ENCODE data around the gene APC2. TPM values are rescaled to one million over a fixed set of nuclear protein-coding genes. Genes with fewer than 3 reads are reported as not detected.

The APC2 gene
- polyA plus RNA-seq, 1 donor (not counting 4 experiments of a cell fraction or from before 2014, with no cell fraction given): 0.01 TPM

- peaks cover 12% of the 10 kb centered on the region for H3K4me1 ChIP-seq (ENCODE audit: control insufficient read depth, extremely low read depth, insufficient read depth, low read length)
- peaks cover 40% of the 10 kb centered on the region for H3K79me2 ChIP-seq (ENCODE audit: control insufficient read depth, insufficient read depth, low read length)
- H3K36me3 ChIP-seq (ENCODE audit: control insufficient read depth in 2 of 2, extremely low read depth in 1 of 2, insufficient read depth in 2 of 2, low read length in 2 of 2): peaks cover 41 to 42% of the 10 kb centered on the region in 2 experiments
- H3K4me3 ChIP-seq (ENCODE audit: control insufficient read depth in 2 of 3, extremely low read depth in 1 of 3, insufficient read depth in 2 of 3, low read depth in 1 of 3, low read length in 3 of 3): peak overlapping the region in 1 of 3 experiments; percentile 96
- TF ChIP-seq, protein P1, sequence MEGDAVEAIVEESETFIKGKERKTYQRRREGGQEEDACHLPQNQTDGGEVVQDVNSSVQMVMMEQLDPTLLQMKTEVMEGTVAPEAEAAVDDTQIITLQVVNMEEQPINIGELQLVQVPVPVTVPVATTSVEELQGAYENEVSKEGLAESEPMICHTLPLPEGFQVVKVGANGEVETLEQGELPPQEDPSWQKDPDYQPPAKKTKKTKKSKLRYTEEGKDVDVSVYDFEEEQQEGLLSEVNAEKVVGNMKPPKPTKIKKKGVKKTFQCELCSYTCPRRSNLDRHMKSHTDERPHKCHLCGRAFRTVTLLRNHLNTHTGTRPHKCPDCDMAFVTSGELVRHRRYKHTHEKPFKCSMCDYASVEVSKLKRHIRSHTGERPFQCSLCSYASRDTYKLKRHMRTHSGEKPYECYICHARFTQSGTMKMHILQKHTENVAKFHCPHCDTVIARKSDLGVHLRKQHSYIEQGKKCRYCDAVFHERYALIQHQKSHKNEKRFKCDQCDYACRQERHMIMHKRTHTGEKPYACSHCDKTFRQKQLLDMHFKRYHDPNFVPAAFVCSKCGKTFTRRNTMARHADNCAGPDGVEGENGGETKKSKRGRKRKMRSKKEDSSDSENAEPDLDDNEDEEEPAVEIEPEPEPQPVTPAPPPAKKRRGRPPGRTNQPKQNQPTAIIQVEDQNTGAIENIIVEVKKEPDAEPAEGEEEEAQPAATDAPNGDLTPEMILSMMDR (optimal IDR thresholded peaks at IDR 0.05 in 1 of 3, IDR thresholded peaks at IDR 0.05 in 1 of 3, conservative IDR thresholded peaks at IDR 0.05 in 1 of 3; ENCODE audit: extremely low read depth in 1 of 3, insufficient read depth in 2 of 3, low read length in 3 of 3): no peak
- no peak for TF ChIP-seq EZH2 (IDR thresholded peaks at IDR 0.05; ENCODE audit: low read length)
- FAIRE-seq (no peak), DNase-seq (ENCODE audit: low read depth, low spot score) (no peak)
- no peaks in the 10 kb centered on the region for H3K9me3 ChIP-seq (ENCODE audit: control insufficient read depth, low read depth, low read length)
- H3K9ac ChIP-seq (ENCODE audit: control insufficient read depth, extremely low read depth, insufficient read depth, low read length): no peak overlapping the region
- H4K20me1 ChIP-seq (ENCODE audit: control insufficient read depth, extremely low read depth, insufficient read depth, low read length): peaks cover 22% of the 10 kb centered on the region
- dilution Hi-C loops (cut with MboI; ENCODE audit: extremely low pct_ligation_motif_present, low sequenced_read_pairs): no loop called here
- peak overlapping the region; percentile 14 for H3K4me2 ChIP-seq (ENCODE audit: control insufficient read depth, extremely low read depth, insufficient read depth, low read depth, low read length)
- H3K27ac ChIP-seq (ENCODE audit: control insufficient read depth, insufficient read depth, low read length): no peak overlapping the region
- H3K9me1 ChIP-seq (ENCODE audit: control insufficient read depth, extremely low read depth, insufficient read depth, low read length): no peaks in the 10 kb centered on the region
- no peak overlapping the region for H2AFZ ChIP-seq (ENCODE audit: control insufficient read depth, low read length)
- no peaks in the 10 kb centered on the region for H3K27me3 ChIP-seq (ENCODE audit: control insufficient read depth, extremely low read depth, insufficient read depth, low read length)
Observed at GRCh38 chr19:1437609-1438008, 12.3 kb upstream of the APC2 start.

DNA sequence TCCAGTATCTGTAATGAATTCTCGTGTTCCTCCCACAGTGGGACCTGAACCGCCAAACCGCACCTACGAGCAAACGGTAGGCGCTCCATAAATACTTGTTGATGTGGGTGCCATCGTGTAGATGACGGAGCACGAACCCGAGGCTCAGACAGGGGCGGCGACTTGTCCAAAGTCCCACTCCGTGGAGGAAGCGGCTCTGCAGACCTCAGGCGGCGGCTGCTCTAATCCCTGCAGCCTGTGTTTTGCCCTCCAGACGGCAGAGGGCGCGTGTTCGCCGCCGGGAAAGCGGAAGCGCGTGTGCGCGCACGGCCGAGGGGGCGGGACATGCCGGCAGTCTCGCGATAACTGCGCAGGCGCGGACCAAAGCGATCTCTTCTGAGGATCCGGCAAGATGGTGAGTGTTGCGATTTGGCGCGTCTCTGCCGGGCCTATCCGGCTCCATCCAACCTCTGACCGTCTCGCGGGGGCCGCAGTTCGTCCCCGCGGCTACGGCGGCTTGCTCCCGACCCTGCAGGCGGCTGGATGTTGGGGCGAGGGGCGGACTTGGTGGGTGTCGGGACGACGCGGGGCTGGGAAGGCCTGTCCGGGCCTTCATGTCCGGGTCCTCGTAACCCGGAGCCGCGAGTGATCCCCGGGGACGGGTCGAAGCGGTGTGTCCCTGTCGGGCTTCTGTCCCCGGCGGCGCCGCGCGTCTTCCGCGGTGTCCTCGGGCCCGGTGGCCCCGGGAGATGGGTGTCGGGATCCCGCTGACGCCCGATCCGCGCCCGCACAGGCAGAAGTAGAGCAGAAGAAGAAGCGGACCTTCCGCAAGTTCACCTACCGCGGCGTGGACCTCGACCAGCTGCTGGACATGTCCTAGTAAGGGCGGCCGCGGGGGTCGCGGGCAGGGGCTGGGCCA lies 11.6 kb upstream of the APC2 start, which contains the start of gene RPS15:
TSS of gene RPS15 (plus strand) at position 362 of the 898 bp plus-strand sequence. CDS start at position 392, 30 bp downstream.
- dilution Hi-C loops (cut with MboI; ENCODE audit: extremely low pct_ligation_motif_present, low sequenced_read_pairs): no loop called here
- peak; percentile 90 for DNase-seq (ENCODE audit: low read depth, low spot score)
- H3K4me1 ChIP-seq (ENCODE audit: control insufficient read depth, extremely low read depth, insufficient read depth, low read length): peaks cover 12% of the 10 kb centered on the region
- peak within 1 kb of the TSS; percentile 73 to 96 (median 88) for H3K4me3 ChIP-seq (ENCODE audit: control insufficient read depth in 2 of 3, extremely low read depth in 1 of 3, insufficient read depth in 2 of 3, low read depth in 1 of 3, low read length in 3 of 3)
- H3K79me2 ChIP-seq (ENCODE audit: control insufficient read depth, insufficient read depth, low read length): peaks cover 40% of the 10 kb centered on the region
- H3K9me3 ChIP-seq (ENCODE audit: control insufficient read depth, low read depth, low read length): no peaks in the 10 kb centered on the region
- no peaks in the 10 kb centered on the region for H3K9me1 ChIP-seq (ENCODE audit: control insufficient read depth, extremely low read depth, insufficient read depth, low read length)
- TF ChIP-seq, protein P1 (optimal IDR thresholded peaks at IDR 0.05 in 1 of 3, IDR thresholded peaks at IDR 0.05 in 1 of 3, conservative IDR thresholded peaks at IDR 0.05 in 1 of 3; ENCODE audit: extremely low read depth in 1 of 3, insufficient read depth in 2 of 3, low read length in 3 of 3): peak; percentile 81 to 98 (median 98)
- no peak for TF ChIP-seq EZH2 (IDR thresholded peaks at IDR 0.05; ENCODE audit: low read length)
- peak within 1 kb of the TSS; percentile 94 for H3K9ac ChIP-seq (ENCODE audit: control insufficient read depth, extremely low read depth, insufficient read depth, low read length)
- peak within 1 kb of the TSS; percentile 87 for H3K4me2 ChIP-seq (ENCODE audit: control insufficient read depth, extremely low read depth, insufficient read depth, low read depth, low read length)
- peak within 1 kb of the TSS; percentile 88 for H3K27ac ChIP-seq (ENCODE audit: control insufficient read depth, insufficient read depth, low read length)
- no peak for FAIRE-seq
- H2AFZ ChIP-seq (ENCODE audit: control insufficient read depth, low read length): no peak within 1 kb of the TSS
- H3K36me3 ChIP-seq (ENCODE audit: control insufficient read depth in 2 of 2, extremely low read depth in 1 of 2, insufficient read depth in 2 of 2, low read length in 2 of 2): peaks cover 39 to 41% of the 10 kb centered on the region in 2 experiments
- H3K27me3 ChIP-seq (ENCODE audit: control insufficient read depth, extremely low read depth, insufficient read depth, low read length): no peaks in the 10 kb centered on the region
- peaks cover 22% of the 10 kb centered on the region for H4K20me1 ChIP-seq (ENCODE audit: control insufficient read depth, extremely low read depth, insufficient read depth, low read length)
